Measurements from ENCODE around the gene CEACAM19. TPM values are rescaled to one million over a fixed set of nuclear protein-coding genes. Genes with fewer than 3 reads are reported as not detected.

The CEACAM19 gene
- total and polyA plus RNA-seq, 10 of the 15 experiments (the other 5 are each of a cell fraction or from before 2014, with no cell fraction given): 0.13 to 0.31 (median 0.17) TPM; not detected in 4

GRCh38 chr19:44623080-44623479 lies 48.2 kb upstream of the CEACAM19 start:
- no peak for DNase-seq (ENCODE audit: low read depth, low spot score)
- ChIA-PET RAD21 (ENCODE audit: unreplicated experiment) (no interaction called here), SMC1A (ENCODE audit: uncharacterized antibody, unreplicated experiment) (interaction anchor here (0.9 kb wide), 1 partner anchor 304 kb away, joined by 3 read pairs; no protein-coding TSS in a partner anchor), CTCF (no interaction called here), POLR2A (no interaction called here)
- no peaks in the 10 kb centered on the region for H3K27me3 ChIP-seq (replicated peaks in 1 of 2; ENCODE audit: control insufficient read depth in 2 of 2, insufficient read depth in 2 of 2, low read length in 1 of 2)
- no peak for FAIRE-seq
- no peak overlapping the region for H3K9ac ChIP-seq (ENCODE audit: control insufficient read depth, insufficient read depth, low read length)
- no peaks in the 10 kb centered on the region for H4K20me1 ChIP-seq (ENCODE audit: control insufficient read depth, insufficient read depth)
- intact Hi-C loops (cut with micrococcal nuclease; ENCODE audit: unreplicated experiment): no loop called here
- H3K36me3 ChIP-seq (ENCODE audit: control insufficient read depth in 2 of 2, insufficient read depth in 2 of 2, low read length in 1 of 2): no peaks in the 10 kb centered on the region
- no peak overlapping the region for H3K4me2 ChIP-seq (ENCODE audit: control insufficient read depth, insufficient read depth)
- no peak overlapping the region for H3K4me3 ChIP-seq
- in situ Hi-C loops (cut with MboI): no loop called here
- H2AFZ ChIP-seq (ENCODE audit: control insufficient read depth, low read depth, low read length): no peak overlapping the region
- H3K4me1 ChIP-seq (ENCODE audit: control insufficient read depth, insufficient read depth, low read length): no peaks in the 10 kb centered on the region
- BruUV-seq (replicated peaks): no TSS peak
- H3K79me2 ChIP-seq (ENCODE audit: control insufficient read depth, insufficient read depth, low read length): no peaks in the 10 kb centered on the region
- H3K27ac ChIP-seq (ENCODE audit: control insufficient read depth, insufficient read depth): no peak overlapping the region
- 1% methylated on average over 5 of the region's 5 CpGs for WGBS (ENCODE audit: insufficient coverage, insufficient replicate concordance, low lambda C conversion rate, missing lambda C conversion rate)
- ATAC-seq: no peak
- no peaks in the 10 kb centered on the region; the same call in 2 of the 3 replicates for H3K9me3 ChIP-seq (replicated peaks; ENCODE audit: control insufficient read depth, insufficient read depth, low read length)
- TF ChIP-seq ZBTB40 (IDR thresholded peaks at IDR 0.05; ENCODE audit: borderline replicate concordance) (no peak), MAX (IDR thresholded peaks at IDR 0.05; ENCODE audit: low read depth, low read length) (no peak), HDGF (IDR thresholded peaks at IDR 0.05) (no peak), SMAD1 (IDR thresholded peaks at IDR 0.05; ENCODE audit: low read depth, partially characterized antibody) (no peak), CUX1 (IDR thresholded peaks at IDR 0.05; ENCODE audit: insufficient replicate concordance, low read depth, low read length) (no peak)
- TF ChIP-seq, protein P1, sequence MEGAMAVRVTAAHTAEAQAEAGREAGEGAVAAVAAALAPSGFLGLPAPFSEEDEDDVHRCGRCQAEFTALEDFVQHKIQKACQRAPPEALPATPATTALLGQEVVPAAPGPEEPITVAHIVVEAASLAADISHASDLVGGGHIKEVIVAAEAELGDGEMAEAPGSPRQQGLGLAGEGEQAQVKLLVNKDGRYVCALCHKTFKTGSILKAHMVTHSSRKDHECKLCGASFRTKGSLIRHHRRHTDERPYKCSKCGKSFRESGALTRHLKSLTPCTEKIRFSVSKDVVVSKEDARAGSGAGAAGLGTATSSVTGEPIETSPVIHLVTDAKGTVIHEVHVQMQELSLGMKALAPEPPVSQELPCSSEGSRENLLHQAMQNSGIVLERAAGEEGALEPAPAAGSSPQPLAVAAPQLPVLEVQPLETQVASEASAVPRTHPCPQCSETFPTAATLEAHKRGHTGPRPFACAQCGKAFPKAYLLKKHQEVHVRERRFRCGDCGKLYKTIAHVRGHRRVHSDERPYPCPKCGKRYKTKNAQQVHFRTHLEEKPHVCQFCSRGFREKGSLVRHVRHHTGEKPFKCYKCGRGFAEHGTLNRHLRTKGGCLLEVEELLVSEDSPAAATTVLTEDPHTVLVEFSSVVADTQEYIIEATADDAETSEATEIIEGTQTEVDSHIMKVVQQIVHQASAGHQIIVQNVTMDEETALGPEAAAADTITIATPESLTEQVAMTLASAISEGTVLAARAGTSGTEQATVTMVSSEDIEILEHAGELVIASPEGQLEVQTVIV (IDR thresholded peaks at IDR 0.05; ENCODE audit: borderline replicate concordance, partially characterized antibody): no peak
- TF ChIP-seq, protein P2, sequence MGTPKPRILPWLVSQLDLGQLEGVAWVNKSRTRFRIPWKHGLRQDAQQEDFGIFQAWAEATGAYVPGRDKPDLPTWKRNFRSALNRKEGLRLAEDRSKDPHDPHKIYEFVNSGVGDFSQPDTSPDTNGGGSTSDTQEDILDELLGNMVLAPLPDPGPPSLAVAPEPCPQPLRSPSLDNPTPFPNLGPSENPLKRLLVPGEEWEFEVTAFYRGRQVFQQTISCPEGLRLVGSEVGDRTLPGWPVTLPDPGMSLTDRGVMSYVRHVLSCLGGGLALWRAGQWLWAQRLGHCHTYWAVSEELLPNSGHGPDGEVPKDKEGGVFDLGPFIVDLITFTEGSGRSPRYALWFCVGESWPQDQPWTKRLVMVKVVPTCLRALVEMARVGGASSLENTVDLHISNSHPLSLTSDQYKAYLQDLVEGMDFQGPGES (IDR thresholded peaks at IDR 0.05): no peak
